GM21360 (cell line): ENCODE results near the gene STK39.

Source experiments
- ATAC-seq: cut with Tn5 transposase; IDR thresholded peaks from one replicate; pipeline ENCODE4 v1.9.1; 2021; ENCODE audit warnings: mild to moderate bottlenecking, moderate library complexity; ENCODE audit not compliant: unreplicated experiment

The STK39 gene

GRCh38 chr2:168058675-168059074 is 188.7 kb downstream of the STK39 start:
- no peak for ATAC-seq

DNA sequence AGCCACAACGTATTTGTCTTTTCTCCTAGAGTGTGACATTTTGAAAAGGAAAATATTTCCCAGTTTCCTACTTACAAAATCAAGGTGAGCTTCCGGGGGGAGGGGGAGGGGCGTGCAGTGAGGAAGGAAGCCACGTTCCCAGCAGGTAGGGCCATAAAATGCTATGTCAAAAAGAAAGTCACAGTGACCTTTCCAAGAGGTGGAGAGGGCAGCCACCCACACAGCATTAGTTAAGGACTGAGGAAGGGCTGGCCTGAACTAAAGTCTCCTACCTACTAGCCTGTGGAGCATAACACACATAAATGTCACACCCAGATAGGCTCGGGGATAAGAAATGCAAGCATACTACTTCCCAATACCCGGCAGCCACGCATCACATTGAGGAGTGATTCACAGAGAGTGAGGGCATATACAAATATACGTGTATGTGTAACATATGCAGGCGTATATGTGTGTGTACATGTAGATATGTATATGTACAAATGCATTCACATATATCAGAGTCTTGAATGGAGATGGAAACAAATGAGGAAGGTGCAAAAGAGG is 191.1 kb downstream of the STK39 start:
- no peak for ATAC-seq

DNA sequence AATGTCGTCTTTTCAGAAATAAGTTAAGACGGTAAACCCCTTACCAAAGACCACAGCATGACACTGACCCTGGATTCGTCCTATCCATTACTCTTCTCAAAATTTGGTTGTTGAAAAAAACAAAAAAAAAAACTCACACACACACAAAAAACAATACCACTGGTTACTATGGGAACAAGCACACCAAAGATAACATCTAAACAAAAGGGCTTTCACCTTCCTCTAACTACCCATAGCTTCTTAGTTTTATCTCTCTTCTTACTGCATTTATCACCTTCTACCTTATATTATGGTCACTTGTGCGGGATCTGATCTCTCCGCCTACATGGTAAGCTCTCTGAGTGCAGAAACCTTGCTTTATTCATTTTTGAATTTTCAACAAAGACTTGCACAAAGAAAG is 192.7 kb downstream of the STK39 start:
- ATAC-seq: no peak

- no peak for ATAC-seq
These were observed 193.7 kb downstream of the STK39 start for GRCh38 chr2:168053676-168054075.

- no peak for ATAC-seq
These were observed 194.6 kb downstream of the STK39 start for GRCh38 chr2:168052773-168053172.

GRCh38 chr2:168050377-168050776 is 197.0 kb downstream of the STK39 start:
- no peak for ATAC-seq

DNA sequence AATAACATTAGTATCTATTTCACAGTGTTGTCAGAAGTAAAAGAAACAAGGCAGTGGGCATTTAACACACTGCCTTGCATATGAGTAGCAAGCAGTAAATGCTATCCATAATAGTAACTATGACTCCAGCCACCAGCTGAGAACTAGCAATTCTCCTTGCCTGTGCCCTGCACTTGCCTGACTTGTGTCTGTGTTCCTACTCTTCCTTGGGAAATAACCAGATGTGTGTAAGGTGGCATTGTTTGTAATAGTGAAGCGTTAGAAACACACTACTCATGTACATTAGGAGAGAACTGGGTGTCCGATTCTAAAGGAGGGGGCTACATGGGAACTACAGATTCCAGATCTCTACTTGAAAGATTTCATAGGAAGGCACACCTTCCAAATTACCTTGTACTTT is 197.8 kb downstream of the STK39 start:
- no peak for ATAC-seq

- ATAC-seq: no peak
These were observed 200.2 kb downstream of the STK39 start for GRCh38 chr2:168047091-168047690.

GRCh38 chr2:168044579-168044978 is 202.8 kb downstream of the STK39 start:
- no peak for ATAC-seq

DNA sequence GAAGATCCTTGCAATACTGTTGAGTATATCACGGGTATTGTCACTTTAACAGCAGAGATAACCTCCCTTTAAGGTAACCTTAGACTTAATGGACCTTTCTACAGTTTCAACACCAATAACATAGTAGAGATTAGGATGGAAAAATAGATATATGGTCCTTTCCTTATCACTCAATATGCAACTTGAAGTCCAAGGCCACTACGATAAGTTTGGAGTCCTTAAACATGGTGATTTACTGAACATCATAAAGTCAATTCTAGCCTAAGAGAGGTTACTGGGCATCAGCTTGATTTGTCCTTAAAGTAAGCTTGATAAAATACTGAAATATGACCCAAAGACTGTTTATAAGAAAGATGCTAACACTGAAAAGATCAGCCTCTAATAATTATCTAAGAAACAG is 203.2 kb downstream of the STK39 start:
- ATAC-seq: no peak

- ATAC-seq: peak; percentile 96
These were observed 205.1 kb downstream of the STK39 start for GRCh38 chr2:168042127-168042824.

DNA sequence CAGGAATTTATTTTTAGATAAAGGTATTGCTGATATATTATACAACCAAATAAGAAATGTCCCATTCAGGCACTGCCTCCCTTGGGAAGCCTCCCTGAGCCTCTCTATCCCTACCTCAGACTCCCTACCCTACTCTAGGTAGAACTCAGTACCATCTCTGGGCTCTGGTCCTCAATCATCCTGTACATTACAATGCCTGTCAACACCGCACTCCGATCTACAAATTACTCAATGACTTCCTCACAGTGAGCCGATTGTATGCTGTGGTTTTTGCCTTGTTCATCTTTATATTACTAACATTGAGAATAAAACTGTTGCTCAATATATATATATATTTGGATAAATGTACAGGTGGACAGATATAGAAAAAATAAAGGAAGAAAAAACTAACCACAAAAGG is 207.5 kb downstream of the STK39 start:
- ATAC-seq: no peak

- ATAC-seq: no peak
These were observed 209.6 kb downstream of the STK39 start for GRCh38 chr2:168037778-168038177.

GRCh38 chr2:168035458-168035857 is 211.9 kb downstream of the STK39 start:
- ATAC-seq: peak; percentile 65

- ATAC-seq: no peak
These were observed 212.8 kb downstream of the STK39 start for GRCh38 chr2:168034616-168035015.

- ATAC-seq: no peak
These were observed 213.4 kb downstream of the STK39 start for GRCh38 chr2:168033966-168034365.

GRCh38 chr2:168032091-168032490 is 215.3 kb downstream of the STK39 start:
- ATAC-seq: no peak

DNA sequence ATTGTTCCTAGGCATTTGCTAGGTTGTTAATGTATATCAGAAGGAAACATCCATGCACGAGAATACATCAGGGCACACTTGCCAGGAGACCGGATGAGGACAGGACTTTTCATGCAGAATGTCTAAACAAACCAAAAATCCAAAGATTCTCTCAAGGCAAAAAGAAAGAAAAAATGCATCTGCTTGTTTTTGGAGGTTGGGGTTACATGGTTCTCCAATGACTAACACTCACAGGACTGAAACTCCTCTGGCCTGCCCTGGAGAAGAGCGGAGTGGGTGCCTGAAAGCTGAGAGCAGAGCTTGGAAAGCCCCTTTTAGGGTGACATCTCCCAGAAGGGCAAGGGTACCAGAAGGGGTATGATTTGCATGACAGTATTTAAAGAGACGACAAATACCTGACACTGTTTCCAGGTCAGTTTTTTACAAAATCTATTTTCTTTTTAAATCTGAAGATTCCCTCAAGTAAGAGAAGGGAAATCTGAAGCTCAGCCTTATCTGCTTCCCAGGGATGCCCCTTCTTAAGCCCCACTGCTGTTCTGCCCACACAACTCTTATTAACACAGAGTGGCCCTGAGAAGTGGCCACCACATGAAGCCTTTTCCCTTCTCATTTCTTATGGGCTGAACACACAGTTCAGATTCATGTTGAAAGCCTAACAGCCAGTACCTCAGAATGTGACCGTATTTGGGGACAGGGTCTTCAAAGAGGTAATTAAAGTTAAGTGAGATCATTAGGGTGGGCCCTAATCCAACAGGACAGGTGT is 216.4 kb downstream of the STK39 start:
- ATAC-seq: peak; percentile 94

- ATAC-seq: no peak
These were observed 218.3 kb downstream of the STK39 start for GRCh38 chr2:168029071-168029470.

DNA sequence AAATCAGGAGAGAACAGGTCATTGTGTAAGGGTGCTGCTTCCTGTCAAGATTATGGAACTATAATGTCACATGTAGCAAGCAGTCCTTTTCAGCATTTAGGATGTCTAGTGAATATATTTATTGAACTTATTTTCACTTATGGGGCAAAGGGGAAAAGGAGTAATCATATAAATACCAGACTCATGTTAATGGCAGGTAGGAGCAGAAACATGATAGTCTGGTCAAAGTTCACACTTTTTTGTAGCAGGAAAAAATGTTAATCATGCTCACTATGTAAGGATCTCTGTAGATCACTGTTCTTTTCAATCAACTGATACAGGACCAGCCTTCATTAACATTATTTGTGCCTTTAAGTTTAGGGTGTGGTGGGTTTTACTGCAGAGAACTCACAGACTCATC is 219.0 kb downstream of the STK39 start:
- no peak for ATAC-seq

GRCh38 chr2:168025487-168026202 is 221.8 kb downstream of the STK39 start:
- no peak for ATAC-seq
